ENCODE results near the gene ATP6V1B1.
A peak's percentile ranks its signal among the peaks of the same experiment; 100 is the strongest.

Gene ATP6V1B1

GRCh38 chr2:70930371-70931329 lies 5.0 kb upstream of the ATP6V1B1 start:
- no peak for FAIRE-seq

GRCh38 chr2:70931376-70932000 lies 4.2 kb upstream of the ATP6V1B1 start:
- FAIRE-seq: no peak

- FAIRE-seq: no peak
Measured at GRCh38 chr2:70932631-70933230, 3.0 kb upstream of the ATP6V1B1 start.

- no peak for FAIRE-seq
Measured at GRCh38 chr2:70934981-70935380, 719 bp upstream of the ATP6V1B1 start.

GRCh38 chr2:70936165-70936978 lies 672 bp downstream of the ATP6V1B1 start:
- FAIRE-seq: no peak

- no peak for FAIRE-seq
Measured at GRCh38 chr2:70936979-70937811, 1.5 kb downstream of the ATP6V1B1 start.

- no peak for FAIRE-seq
Measured at GRCh38 chr2:70937866-70938585, 2.3 kb downstream of the ATP6V1B1 start.

- no peak for FAIRE-seq
Measured at GRCh38 chr2:70938586-70938950, 2.9 kb downstream of the ATP6V1B1 start.

GRCh38 chr2:70939001-70939838 lies 3.5 kb downstream of the ATP6V1B1 start:
- no peak for FAIRE-seq

GRCh38 chr2:70939839-70940580 lies 4.3 kb downstream of the ATP6V1B1 start:
- FAIRE-seq: no peak

- FAIRE-seq: no peak
Measured at GRCh38 chr2:70941186-70941585, 5.5 kb downstream of the ATP6V1B1 start.

GRCh38 chr2:70941701-70942100 lies 6.0 kb downstream of the ATP6V1B1 start:
- no peak for FAIRE-seq

- FAIRE-seq: no peak
Measured at GRCh38 chr2:70942396-70943204, 6.9 kb downstream of the ATP6V1B1 start.

GRCh38 chr2:70943205-70943871 lies 7.6 kb downstream of the ATP6V1B1 start:
- no peak for FAIRE-seq

GRCh38 chr2:70944111-70944690 lies 8.5 kb downstream of the ATP6V1B1 start:
- no peak for FAIRE-seq

- FAIRE-seq: peak; percentile 65
Measured at GRCh38 chr2:70946832-70947442, 11.2 kb downstream of the ATP6V1B1 start.

- no peak for FAIRE-seq
Measured at GRCh38 chr2:70947556-70948184, 12.0 kb downstream of the ATP6V1B1 start.
